Memory B cell (primary cell): Measurements from ENCODE around the gene KHK.

Experiments
- ATAC-seq: fragments of 150-1000 bp; cut with Tn5 transposase; 2 replicates; pipeline ENCODE4 v1.10.0; 2021; ENCODE audit warnings: low read depth, mild to moderate bottlenecking, moderate library complexity
- DNase-seq, 2 donors: peaks; one replicate each; pipeline ENCODE4 v3.0.0; 2022; ENCODE audit warnings: low spot score in 2 of 2
- H3K27ac Mint-ChIP-seq: one replicate; pipeline ENCODE4 v1.8.0; 2022; ENCODE audit warnings: mild to moderate bottlenecking, moderate library complexity, mixed read lengths
- H3K27me3 Mint-ChIP-seq: one replicate; pipeline ENCODE4 v1.8.0; 2022; ENCODE audit warnings: mixed read lengths
- H3K36me3 Mint-ChIP-seq: one replicate; pipeline ENCODE4 v1.8.0; 2022; ENCODE audit warnings: mild to moderate bottlenecking, mixed read lengths
- H3K4me1 Mint-ChIP-seq: one replicate; pipeline ENCODE4 v1.8.0; 2022; ENCODE audit warnings: mixed read lengths
- H3K4me3 Mint-ChIP-seq: one replicate; pipeline ENCODE4 v1.8.0; 2022; ENCODE audit warnings: mild to moderate bottlenecking, moderate library complexity, mixed read lengths
- H3K9me3 Mint-ChIP-seq: one replicate; pipeline ENCODE4 v1.8.0; 2022; ENCODE audit warnings: mixed read lengths

KHK gene

DNA sequence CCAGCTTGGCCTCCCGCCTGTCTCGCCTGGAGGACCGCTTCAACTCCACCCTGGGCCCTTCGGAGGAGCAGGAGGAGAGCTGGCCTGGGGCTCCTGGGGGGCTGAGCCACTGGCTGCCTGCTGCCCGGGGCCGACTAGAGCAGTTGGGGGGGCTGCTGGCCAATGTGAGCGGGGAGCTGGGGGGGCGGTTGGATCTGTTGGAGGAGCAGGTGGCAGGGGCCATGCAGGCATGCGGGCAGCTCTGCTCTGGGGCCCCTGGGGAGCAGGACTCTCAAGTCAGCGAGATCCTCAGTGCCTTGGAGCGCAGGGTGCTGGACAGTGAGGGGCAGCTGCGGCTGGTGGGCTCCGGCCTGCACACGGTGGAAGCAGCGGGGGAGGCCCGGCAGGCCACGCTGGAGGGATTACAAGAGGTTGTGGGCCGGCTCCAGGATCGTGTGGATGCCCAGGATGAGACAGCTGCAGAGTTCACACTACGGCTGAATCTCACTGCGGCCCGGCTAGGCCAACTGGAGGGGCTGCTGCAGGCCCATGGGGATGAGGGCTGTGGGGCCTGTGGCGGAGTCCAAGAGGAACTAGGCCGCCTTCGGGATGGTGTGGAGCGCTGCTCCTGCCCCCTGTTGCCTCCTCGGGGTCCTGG, 3.7 kb upstream of the KHK start:
- Mint-ChIP-seq H3K9me3 (no peaks in the 10 kb centered on the region), H3K36me3 (no peaks in the 10 kb centered on the region), H3K4me1 (peaks cover 14% of the 10 kb centered on the region), H3K27ac (no peak overlapping the region), H3K4me3 (no peak overlapping the region), H3K27me3 (peaks cover under 1% of the 10 kb centered on the region)
- DNase-seq (no peak), ATAC-seq (no peak)

DNA sequence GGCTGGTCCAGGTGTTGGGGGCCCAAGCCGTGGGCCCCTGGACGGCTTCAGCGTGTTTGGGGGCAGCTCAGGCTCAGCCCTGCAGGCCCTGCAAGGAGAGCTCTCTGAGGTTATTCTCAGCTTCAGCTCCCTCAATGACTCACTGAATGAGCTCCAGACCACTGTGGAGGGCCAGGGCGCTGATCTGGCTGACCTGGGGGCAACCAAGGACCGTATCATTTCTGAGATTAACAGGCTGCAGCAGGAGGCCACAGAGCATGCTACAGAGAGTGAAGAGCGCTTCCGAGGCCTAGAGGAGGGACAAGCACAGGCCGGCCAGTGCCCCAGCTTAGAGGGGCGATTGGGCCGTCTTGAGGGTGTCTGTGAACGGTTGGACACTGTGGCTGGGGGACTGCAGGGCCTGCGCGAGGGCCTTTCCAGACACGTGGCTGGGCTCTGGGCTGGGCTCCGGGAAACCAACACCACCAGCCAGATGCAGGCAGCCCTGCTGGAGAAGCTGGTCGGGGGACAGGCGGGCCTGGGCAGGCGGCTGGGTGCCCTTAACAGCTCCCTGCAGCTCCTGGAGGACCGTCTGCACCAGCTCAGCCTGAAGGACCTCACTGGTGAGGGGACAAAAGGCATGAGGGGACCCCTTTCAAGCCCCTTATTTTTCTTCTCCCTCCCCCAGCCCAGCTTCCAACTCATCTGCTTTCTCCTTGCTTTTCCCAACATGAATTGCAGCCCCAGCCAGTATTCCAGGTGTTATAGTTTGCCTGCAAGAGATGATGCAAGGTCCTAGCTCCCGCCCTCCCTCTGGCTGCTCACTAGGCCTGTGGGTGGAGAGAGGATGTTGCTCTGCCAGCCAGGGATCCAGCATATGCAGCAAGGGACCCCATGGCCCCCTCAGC, 2.9 kb upstream of the KHK start:
- no peaks in the 10 kb centered on the region for H3K9me3 Mint-ChIP-seq
- ATAC-seq (no peak), DNase-seq (no peak)
- H3K36me3 Mint-ChIP-seq: no peaks in the 10 kb centered on the region
- peaks cover 13% of the 10 kb centered on the region for H3K4me1 Mint-ChIP-seq
- H3K27ac Mint-ChIP-seq: no peak overlapping the region
- H3K27me3 Mint-ChIP-seq: no peaks in the 10 kb centered on the region
- H3K4me3 Mint-ChIP-seq: no peak overlapping the region

- Mint-ChIP-seq H3K4me3 (no peak overlapping the region), H3K27ac (no peak overlapping the region), H3K27me3 (no peaks in the 10 kb centered on the region), H3K9me3 (no peaks in the 10 kb centered on the region), H3K36me3 (no peaks in the 10 kb centered on the region), H3K4me1 (peaks cover 13% of the 10 kb centered on the region)
- DNase-seq (no peak), ATAC-seq (no peak)
Observed at GRCh38 chr2:27084297-27085061, 2.1 kb upstream of the KHK start.

GRCh38 chr2:27085062-27085672, 1.4 kb upstream of the KHK start:
- DNase-seq (no peak), ATAC-seq (no peak)
- no peak overlapping the region for H3K27ac Mint-ChIP-seq
- peaks cover 12% of the 10 kb centered on the region for H3K4me1 Mint-ChIP-seq
- no peaks in the 10 kb centered on the region for H3K27me3 Mint-ChIP-seq
- peak overlapping the region; percentile 92 for H3K4me3 Mint-ChIP-seq
- no peaks in the 10 kb centered on the region for H3K36me3 Mint-ChIP-seq
- no peaks in the 10 kb centered on the region for H3K9me3 Mint-ChIP-seq

- DNase-seq: no peak
- Mint-ChIP-seq H3K9me3 (no peaks in the 10 kb centered on the region), H3K27me3 (no peaks in the 10 kb centered on the region), H3K4me1 (peaks cover 11% of the 10 kb centered on the region), H3K36me3 (no peaks in the 10 kb centered on the region), H3K27ac (peak overlapping the region; percentile 75), H3K4me3 (peak overlapping the region; percentile 92)
- no peak for ATAC-seq
Observed at GRCh38 chr2:27085673-27086089, 891 bp upstream of the KHK start.

GRCh38 chr2:27086090-27086723, 365 bp upstream of the KHK start:
- peaks cover 5% of the 10 kb centered on the region for H3K4me1 Mint-ChIP-seq
- no peaks in the 10 kb centered on the region for H3K27me3 Mint-ChIP-seq
- H3K4me3 Mint-ChIP-seq: peak overlapping the region; percentile 92
- H3K36me3 Mint-ChIP-seq: no peaks in the 10 kb centered on the region
- peak; percentile 100 for DNase-seq
- peak; percentile 93 for ATAC-seq
- H3K9me3 Mint-ChIP-seq: no peaks in the 10 kb centered on the region
- H3K27ac Mint-ChIP-seq: peak overlapping the region; percentile 75

DNA sequence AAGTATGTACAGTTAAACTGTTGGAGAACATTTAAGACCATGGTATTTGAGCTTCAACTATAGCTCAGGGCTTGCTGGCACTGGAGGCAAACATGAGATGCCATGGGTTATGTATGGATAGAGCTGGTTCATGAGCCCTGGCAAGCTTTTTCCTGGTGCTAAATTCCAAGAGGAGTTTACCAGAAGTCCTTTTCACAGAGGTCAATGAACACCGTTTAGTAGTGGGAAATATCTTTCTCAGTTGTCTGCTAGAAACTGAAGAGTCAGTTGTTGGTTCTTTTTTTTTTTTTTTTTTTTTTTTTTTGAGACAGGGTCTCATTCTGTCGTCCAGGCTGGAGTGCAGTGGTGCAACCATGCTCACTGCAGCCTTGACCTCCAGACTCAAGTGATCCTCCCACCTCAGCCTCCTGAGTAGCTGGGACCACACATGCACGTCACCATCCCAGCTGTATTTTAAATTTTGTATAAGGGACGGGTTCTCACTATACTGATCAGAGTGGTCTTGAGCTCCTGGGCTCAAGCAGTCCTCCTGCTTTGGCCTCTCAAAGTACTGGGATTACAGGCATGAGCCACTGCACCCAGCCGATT, 1.3 kb downstream of the KHK start:
- no peaks in the 10 kb centered on the region for H3K9me3 Mint-ChIP-seq
- no peak overlapping the region for H3K27ac Mint-ChIP-seq
- H3K4me3 Mint-ChIP-seq: peak overlapping the region; percentile 92
- no peak for ATAC-seq
- H3K36me3 Mint-ChIP-seq: no peaks in the 10 kb centered on the region
- no peaks in the 10 kb centered on the region for H3K27me3 Mint-ChIP-seq
- no peak for DNase-seq
- no peaks in the 10 kb centered on the region for H3K4me1 Mint-ChIP-seq

DNA sequence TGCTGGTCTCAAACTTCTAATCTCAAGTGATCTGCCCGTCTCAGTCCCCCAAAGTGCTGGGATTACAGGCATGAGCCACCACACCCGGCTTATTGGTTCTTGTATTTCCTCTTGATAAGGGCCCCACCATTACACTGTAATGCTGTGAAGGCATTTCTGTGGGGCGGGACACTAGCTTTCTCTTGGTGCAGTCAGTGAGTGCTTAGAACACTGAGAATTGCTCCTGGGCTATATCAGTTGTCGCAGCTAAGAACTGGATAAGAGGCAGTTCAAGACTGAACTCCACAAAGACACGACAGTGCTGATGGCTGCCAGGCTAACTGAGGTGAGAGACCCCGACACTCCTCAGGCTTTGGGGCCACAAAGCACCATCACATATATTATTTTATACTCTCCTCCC, 2.1 kb downstream of the KHK start:
- Mint-ChIP-seq H3K36me3 (no peaks in the 10 kb centered on the region), H3K27ac (no peak overlapping the region), H3K4me1 (no peaks in the 10 kb centered on the region), H3K4me3 (no peak overlapping the region), H3K27me3 (no peaks in the 10 kb centered on the region), H3K9me3 (no peaks in the 10 kb centered on the region)
- ATAC-seq (no peak), DNase-seq (no peak)

DNA sequence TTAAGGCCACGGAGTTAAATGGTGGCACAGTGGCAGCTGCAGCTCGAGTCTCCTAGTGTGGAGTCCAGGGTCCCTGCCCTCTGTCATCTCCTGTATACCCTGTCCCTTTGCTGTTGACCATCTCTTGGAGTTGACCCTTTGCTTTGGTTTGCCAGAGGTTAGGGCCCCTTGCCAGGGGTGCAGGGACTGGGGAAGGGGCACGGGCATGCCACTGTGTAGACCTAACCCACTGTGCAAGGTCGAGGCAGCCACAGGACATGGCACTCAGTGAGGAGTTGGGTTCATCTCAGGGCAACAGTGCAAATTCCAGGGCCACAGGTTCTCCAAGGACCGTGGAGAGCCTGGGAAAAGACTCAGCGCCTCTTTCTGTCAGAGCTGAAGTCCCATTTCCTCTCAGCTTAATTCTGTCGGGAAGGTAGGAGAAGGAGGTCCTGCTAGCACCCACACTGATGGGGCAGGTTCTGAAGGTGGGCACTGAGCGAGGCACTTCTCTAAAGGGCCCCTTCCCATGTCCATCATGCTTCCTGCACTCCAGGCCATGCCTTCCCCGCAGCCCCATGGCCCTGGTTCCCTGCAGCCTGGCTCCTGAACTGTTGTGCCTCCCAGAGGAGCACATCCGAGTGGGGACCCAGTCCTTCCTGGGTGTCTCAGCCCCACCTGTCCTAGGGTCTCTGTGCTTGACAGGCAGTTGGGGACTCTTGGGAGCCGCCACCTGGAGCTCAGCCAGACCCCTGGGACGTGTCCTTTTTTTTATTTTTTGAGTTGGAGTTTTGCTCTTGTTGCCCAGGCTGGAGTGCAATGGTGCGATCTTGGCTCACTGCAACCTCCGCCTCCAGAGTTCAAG, 2.8 kb downstream of the KHK start:
- Mint-ChIP-seq H3K27ac (no peak overlapping the region), H3K4me1 (no peaks in the 10 kb centered on the region), H3K27me3 (no peaks in the 10 kb centered on the region), H3K9me3 (no peaks in the 10 kb centered on the region), H3K4me3 (no peak overlapping the region), H3K36me3 (no peaks in the 10 kb centered on the region)
- ATAC-seq (no peak), DNase-seq (no peak)

GRCh38 chr2:27091746-27092695, 5.4 kb downstream of the KHK start:
- DNase-seq (no peak), ATAC-seq (no peak)
- H3K9me3 Mint-ChIP-seq: no peaks in the 10 kb centered on the region
- no peak overlapping the region for H3K27ac Mint-ChIP-seq
- no peak overlapping the region for H3K4me3 Mint-ChIP-seq
- no peaks in the 10 kb centered on the region for H3K27me3 Mint-ChIP-seq
- peaks cover 5% of the 10 kb centered on the region for H3K4me1 Mint-ChIP-seq
- H3K36me3 Mint-ChIP-seq: no peaks in the 10 kb centered on the region

DNA sequence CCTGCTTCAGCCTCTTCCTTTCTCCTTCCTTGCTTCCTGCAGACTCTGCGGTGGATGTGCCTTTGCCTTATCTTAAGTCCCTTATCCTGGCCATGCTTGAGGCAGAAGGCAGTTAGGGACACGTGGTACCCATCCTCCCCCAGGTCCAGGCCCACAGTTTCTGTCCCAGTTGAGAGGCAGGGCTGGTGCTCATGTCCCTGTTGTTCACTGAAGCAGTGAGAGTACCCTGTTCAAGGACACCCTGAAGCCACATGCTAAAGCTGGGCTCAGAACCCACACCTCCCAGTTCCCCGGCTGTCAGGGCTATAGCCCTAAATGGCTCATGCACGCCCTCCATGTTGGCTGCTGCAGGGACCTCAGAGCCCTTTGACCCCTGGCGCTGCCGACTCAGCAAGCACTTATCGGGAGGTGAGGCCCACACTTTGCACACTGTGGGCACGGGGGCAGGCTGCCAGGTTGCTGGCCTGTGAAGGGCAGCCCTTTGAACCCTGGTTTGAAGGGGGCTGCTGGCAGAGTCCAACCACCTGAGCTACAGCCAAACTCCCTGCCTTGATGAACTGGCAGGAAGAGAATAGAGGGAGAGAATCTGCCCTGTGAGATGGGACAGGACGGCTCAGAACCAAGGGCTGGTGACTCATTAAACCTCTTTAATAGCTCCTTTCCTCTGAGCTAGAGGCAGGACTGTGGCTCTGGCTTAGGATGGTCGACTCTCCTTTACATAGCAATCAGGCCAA, 6.3 kb downstream of the KHK start:
- no peaks in the 10 kb centered on the region for H3K36me3 Mint-ChIP-seq
- ATAC-seq (no peak), DNase-seq (no peak)
- H3K27ac Mint-ChIP-seq: no peak overlapping the region
- no peaks in the 10 kb centered on the region for H3K9me3 Mint-ChIP-seq
- H3K27me3 Mint-ChIP-seq: no peaks in the 10 kb centered on the region
- H3K4me3 Mint-ChIP-seq: no peak overlapping the region
- H3K4me1 Mint-ChIP-seq: peaks cover 5% of the 10 kb centered on the region
